BJ (cell line): ENCODE measurements around the gene AFG1L. TPM values are rescaled to one million over a fixed set of nuclear protein-coding genes. Genes with fewer than 3 reads are reported as not detected.

ENCODE experiments used
- CTCF ChIA-PET: fragments of 350-600 bp; formaldehyde crosslinking; extraction: SDS; loops from one replicate; lab custom pipeline; 2021; ENCODE audit warnings: antibody characterized with exemption, inconsistent platforms; lab: Yijun Ruan, JAX
- POLR2A ChIA-PET: fragments of 300-600 bp; sonication (Branson Sonifier 250); formaldehyde crosslinking; extraction: SDS; loops from one replicate; lab custom pipeline; 2021; ENCODE audit warnings: antibody characterized with exemption; lab: Charles Lee
- DNase-seq: peaks from one replicate; pipeline ENCODE4 v3.0.0-alpha.2; 2011; ENCODE audit warnings: low read depth
- H3K27me3 ChIP-seq: 2 replicates; pipeline ENCODE4 v1.6.0; 2011; ENCODE audit warnings: low read length; ENCODE audit not compliant: control insufficient read depth, insufficient read depth
- H3K36me3 ChIP-seq: 2 replicates; pipeline ENCODE4 v1.5.1; 2011; ENCODE audit warnings: low read length; ENCODE audit not compliant: control insufficient read depth, insufficient read depth
- H3K4me3 ChIP-seq: 2 replicates; pipeline ENCODE4 v1.5.1; 2011; ENCODE audit warnings: low read depth, mild to moderate bottlenecking, control low read depth, low read length
- CTCF ChIP-seq: IDR thresholded peaks from 2 replicates; pipeline ENCODE4 v1.5.1; 2011; ENCODE audit warnings: low read depth, mild to moderate bottlenecking, control low read depth, inconsistent platforms, low read length, moderate library complexity; ENCODE audit not compliant: insufficient read depth
- polyA plus RNA-seq: library from polyadenylated mRNA; depleted of rRNA; stranded (reverse); fragments of >200 nt; gene quantifications from 2 replicates; pipeline ENCODE4 v1.2.3, GENCODE V29; 2011

AFG1L gene
- polyA plus RNA-seq, 1 experiment, result 1.7 TPM

- CTCF ChIA-PET, result interaction anchor here (0.8 kb wide), 2 partner anchors 129 to 248 kb away, joined by 3 read pairs; no protein-coding TSS in a partner anchor
- no peak for TF ChIP-seq CTCF
- POLR2A ChIA-PET, result interaction anchor here (0.7 kb wide), 1 partner anchor 100 kb away, joined by 4 read pairs; no protein-coding TSS in a partner anchor
- no peak for DNase-seq
- Histone ChIP-seq H3K27me3 (no peaks in the 10 kb centered on the region), H3K36me3 (no peaks in the 10 kb centered on the region), H3K4me3 (no peak overlapping the region)
Measured at GRCh38 chr6:108363113-108363512, 68.3 kb downstream of the AFG1L start.

- ChIA-PET POLR2A (interaction anchor here (0.7 kb wide), 1 partner anchor 100 kb away, joined by 4 read pairs; no protein-coding TSS in a partner anchor), CTCF (interaction anchor here (0.9 kb wide), 1 partner anchor 9 kb away, joined by 3 read pairs; no protein-coding TSS in a partner anchor)
- Histone ChIP-seq H3K36me3 (no peaks in the 10 kb centered on the region), H3K4me3 (no peak overlapping the region), H3K27me3 (no peaks in the 10 kb centered on the region)
- no peak for TF ChIP-seq CTCF
- no peak for DNase-seq
Measured at GRCh38 chr6:108363889-108364313, 69.0 kb downstream of the AFG1L start.

GRCh38 chr6:108364470-108364869 is 69.6 kb downstream of the AFG1L start:
- CTCF ChIA-PET, result no interaction called here
- POLR2A ChIA-PET, result no interaction called here
- TF ChIP-seq CTCF, result no peak
- DNase-seq, result no peak
- no peaks in the 10 kb centered on the region for H3K36me3 ChIP-seq
- no peaks in the 10 kb centered on the region for H3K27me3 ChIP-seq
- H3K4me3 ChIP-seq, result no peak overlapping the region

- Histone ChIP-seq H3K36me3 (no peaks in the 10 kb centered on the region), H3K4me3 (no peak overlapping the region), H3K27me3 (no peaks in the 10 kb centered on the region)
- DNase-seq, result no peak
- no peak for TF ChIP-seq CTCF
- ChIA-PET CTCF (no interaction called here), POLR2A (no interaction called here)
Measured at GRCh38 chr6:108365478-108365877, 70.6 kb downstream of the AFG1L start.

GRCh38 chr6:108366236-108366635 is 71.4 kb downstream of the AFG1L start:
- no peaks in the 10 kb centered on the region for H3K36me3 ChIP-seq
- DNase-seq, result no peak
- H3K27me3 ChIP-seq, result no peaks in the 10 kb centered on the region
- no peak overlapping the region for H3K4me3 ChIP-seq
- ChIA-PET CTCF (no interaction called here), POLR2A (no interaction called here)
- no peak for TF ChIP-seq CTCF
